ENCODE data around the gene ZSCAN29. TPM values are rescaled to one million over a fixed set of nuclear protein-coding genes. Genes with fewer than 3 reads are reported as not detected.
A peak's percentile ranks its signal among the peaks of the same experiment; 100 is the strongest.

The ZSCAN29 gene
- total RNA-seq, 1 experiment from 2014 or later = 34.4 TPM

GRCh38 chr15:43346305-43346704, 24.5 kb downstream of the ZSCAN29 start:
- no peaks in the 10 kb centered on the region for H3K9me3 ChIP-seq (ENCODE audit: low read depth, low read length, poor library complexity, severe bottlenecking)
- BruUV-seq (replicated peaks) = no TSS peak
- no peaks in the 10 kb centered on the region for H3K27me3 ChIP-seq (replicated peaks; ENCODE audit: insufficient read depth, low read depth, low read length, poor library complexity)
- DNase-seq (ENCODE audit: low spot score) = peak; percentile 33
- H3K4me3 ChIP-seq (ENCODE audit: low read depth, low read length, poor library complexity, severe bottlenecking) = no peak overlapping the region
- intact Hi-C loops (cut with micrococcal nuclease; ENCODE audit: unreplicated experiment) = no loop called here
- H3K27ac ChIP-seq (ENCODE audit: low read depth, low read length, poor library complexity, severe bottlenecking) = no peak overlapping the region
- POLR2A ChIA-PET (ENCODE audit: low non-redundant PET) = no interaction called here
- CTCF ChIA-PET = no interaction called here
- peaks cover 17% of the 10 kb centered on the region for H3K4me1 ChIP-seq (ENCODE audit: insufficient read depth, low read length, poor library complexity, severe bottlenecking)
- TF ChIP-seq EZH2 (IDR thresholded peaks at IDR 0.05; ENCODE audit: borderline replicate concordance, low read depth, low read length, poor library complexity, severe bottlenecking) = no peak
- TF ChIP-seq, protein P1, sequence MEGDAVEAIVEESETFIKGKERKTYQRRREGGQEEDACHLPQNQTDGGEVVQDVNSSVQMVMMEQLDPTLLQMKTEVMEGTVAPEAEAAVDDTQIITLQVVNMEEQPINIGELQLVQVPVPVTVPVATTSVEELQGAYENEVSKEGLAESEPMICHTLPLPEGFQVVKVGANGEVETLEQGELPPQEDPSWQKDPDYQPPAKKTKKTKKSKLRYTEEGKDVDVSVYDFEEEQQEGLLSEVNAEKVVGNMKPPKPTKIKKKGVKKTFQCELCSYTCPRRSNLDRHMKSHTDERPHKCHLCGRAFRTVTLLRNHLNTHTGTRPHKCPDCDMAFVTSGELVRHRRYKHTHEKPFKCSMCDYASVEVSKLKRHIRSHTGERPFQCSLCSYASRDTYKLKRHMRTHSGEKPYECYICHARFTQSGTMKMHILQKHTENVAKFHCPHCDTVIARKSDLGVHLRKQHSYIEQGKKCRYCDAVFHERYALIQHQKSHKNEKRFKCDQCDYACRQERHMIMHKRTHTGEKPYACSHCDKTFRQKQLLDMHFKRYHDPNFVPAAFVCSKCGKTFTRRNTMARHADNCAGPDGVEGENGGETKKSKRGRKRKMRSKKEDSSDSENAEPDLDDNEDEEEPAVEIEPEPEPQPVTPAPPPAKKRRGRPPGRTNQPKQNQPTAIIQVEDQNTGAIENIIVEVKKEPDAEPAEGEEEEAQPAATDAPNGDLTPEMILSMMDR (conservative IDR thresholded peaks at IDR 0.05; ENCODE audit: low read depth, low read length) = peak; percentile 33; the same call in 1 of the 2 replicates
- peaks cover 12% of the 10 kb centered on the region for H3K36me3 ChIP-seq (ENCODE audit: insufficient read depth, low read length, poor library complexity, severe bottlenecking)

DNA sequence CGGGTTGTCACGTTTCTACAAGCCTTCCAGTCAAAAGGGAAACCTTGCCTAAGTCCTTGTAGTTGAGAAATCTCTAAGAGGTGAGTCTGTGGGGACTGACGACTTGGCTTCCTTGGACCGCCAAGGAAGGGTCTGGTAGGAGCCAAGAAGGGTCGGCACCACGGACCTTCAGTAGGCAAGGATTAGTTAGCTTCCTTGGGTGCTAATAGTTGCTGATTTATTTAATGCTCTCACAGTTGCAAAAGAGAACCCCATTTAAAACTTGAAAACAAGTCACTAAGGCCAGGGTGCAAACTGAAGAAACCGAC, 40.1 kb downstream of the ZSCAN29 start:
- TSS peak; percentile 88 for BruUV-seq (replicated peaks)
- H3K27ac ChIP-seq (ENCODE audit: low read depth, low read length, poor library complexity, severe bottlenecking) = peak overlapping the region; percentile 95
- H3K4me1 ChIP-seq (ENCODE audit: insufficient read depth, low read length, poor library complexity, severe bottlenecking) = peaks cover 12% of the 10 kb centered on the region
- POLR2A ChIA-PET (ENCODE audit: low non-redundant PET) = no interaction called here
- CTCF ChIA-PET = no interaction called here
- H3K27me3 ChIP-seq (replicated peaks; ENCODE audit: insufficient read depth, low read depth, low read length, poor library complexity) = no peaks in the 10 kb centered on the region
- peak overlapping the region; percentile 68 for H3K4me3 ChIP-seq (ENCODE audit: low read depth, low read length, poor library complexity, severe bottlenecking)
- intact Hi-C loops (cut with micrococcal nuclease; ENCODE audit: unreplicated experiment) = no loop called here
- TF ChIP-seq, protein P1 (conservative IDR thresholded peaks at IDR 0.05; ENCODE audit: low read depth, low read length) = no peak
- TF ChIP-seq EZH2 (IDR thresholded peaks at IDR 0.05; ENCODE audit: borderline replicate concordance, low read depth, low read length, poor library complexity, severe bottlenecking) = no peak
- no peaks in the 10 kb centered on the region for H3K9me3 ChIP-seq (ENCODE audit: low read depth, low read length, poor library complexity, severe bottlenecking)
- DNase-seq (ENCODE audit: low spot score) = no peak
- H3K36me3 ChIP-seq (ENCODE audit: insufficient read depth, low read length, poor library complexity, severe bottlenecking) = peaks cover 6% of the 10 kb centered on the region

DNA sequence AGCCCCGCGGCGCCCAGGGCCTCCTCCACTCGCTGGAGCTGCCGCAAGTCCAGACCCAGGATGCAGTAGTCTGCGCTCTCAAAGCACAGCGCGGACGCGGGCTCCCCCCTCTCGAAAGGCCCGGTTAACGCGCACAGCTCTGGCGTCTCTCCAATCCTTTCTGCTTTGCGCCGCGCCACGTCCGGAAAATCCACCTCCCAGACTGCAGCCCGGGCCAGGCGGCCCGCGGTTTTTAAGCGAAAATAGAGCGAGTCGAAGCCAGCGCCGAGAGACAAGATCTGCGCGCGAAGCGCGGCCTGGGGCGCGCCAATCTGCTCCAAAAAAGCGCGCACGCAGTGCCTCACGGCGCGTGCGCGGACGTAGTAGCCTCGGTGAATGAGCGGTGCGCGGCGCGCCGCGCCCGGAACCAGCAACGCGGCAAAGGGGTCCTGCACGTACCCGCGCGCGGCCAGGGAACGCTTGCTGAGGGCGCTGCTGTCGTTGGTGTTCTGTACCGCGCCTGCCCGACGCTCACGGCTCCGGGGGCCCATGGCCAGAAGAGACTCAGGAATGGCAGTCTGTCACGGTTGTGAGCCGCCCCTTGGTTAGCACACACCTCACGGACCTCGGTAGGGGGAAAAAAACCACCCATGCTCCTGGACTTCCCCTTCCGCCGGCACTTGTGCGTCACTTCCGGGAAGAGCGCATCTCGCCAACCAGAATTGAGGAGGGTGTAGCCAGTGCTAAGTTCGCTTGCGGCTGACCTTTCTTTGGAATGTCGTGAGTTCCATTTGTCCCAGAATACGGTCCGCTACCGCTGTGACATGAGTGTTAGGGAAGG, 40.7 kb downstream of the ZSCAN29 start, which contains the start of gene LCMT2:
Gene LCMT2 (minus strand): TSS at position 614 of the 820 bp plus-strand sequence. CDS start 84 bp downstream, at position 530.
- TF ChIP-seq EZH2 (IDR thresholded peaks at IDR 0.05; ENCODE audit: borderline replicate concordance, low read depth, low read length, poor library complexity, severe bottlenecking) = no peak
- TF ChIP-seq, protein P1 (conservative IDR thresholded peaks at IDR 0.05; ENCODE audit: low read depth, low read length) = no peak
- Histone ChIP-seq H3K36me3 (ENCODE audit: insufficient read depth, low read length, poor library complexity, severe bottlenecking) (peaks cover 6% of the 10 kb centered on the region), H3K27ac (ENCODE audit: low read depth, low read length, poor library complexity, severe bottlenecking) (peak within 1 kb of the TSS; percentile 95), H3K4me1 (ENCODE audit: insufficient read depth, low read length, poor library complexity, severe bottlenecking) (peaks cover 14% of the 10 kb centered on the region), H3K9me3 (ENCODE audit: low read depth, low read length, poor library complexity, severe bottlenecking) (no peaks in the 10 kb centered on the region), H3K4me3 (ENCODE audit: low read depth, low read length, poor library complexity, severe bottlenecking) (peak within 1 kb of the TSS; percentile 68), H3K27me3 (replicated peaks; ENCODE audit: insufficient read depth, low read depth, low read length, poor library complexity) (no peaks in the 10 kb centered on the region)
- CTCF ChIA-PET = no interaction called here
- POLR2A ChIA-PET (ENCODE audit: low non-redundant PET) = no interaction called here
- DNase-seq (ENCODE audit: low spot score) = peak; percentile 97
- no TSS peak for BruUV-seq (replicated peaks)
- intact Hi-C loops (cut with micrococcal nuclease; ENCODE audit: unreplicated experiment) = no loop called here
